HG03066 (cell line): ENCODE data around the gene ZKSCAN3.
"Not testable (repeated sequence)": the region's sequence is repeated elsewhere in the genome, so short reads cannot be mapped to it uniquely, and the experiment has no call there.

Experiments
- ATAC-seq: cut with Tn5 transposase; IDR thresholded peaks from one replicate; pipeline ENCODE4 v1.9.1; 2021; ENCODE audit warnings: low read depth; ENCODE audit not compliant: unreplicated experiment

ZKSCAN3 gene

GRCh38 chr6:28371280-28371679 is 21.5 kb downstream of the ZKSCAN3 start:
- ATAC-seq, result no peak

- peak; percentile 70 for ATAC-seq
Measured at GRCh38 chr6:28371706-28372451, 22.1 kb downstream of the ZKSCAN3 start.

- no peak for ATAC-seq
Measured at GRCh38 chr6:28373925-28374324, 24.2 kb downstream of the ZKSCAN3 start.

GRCh38 chr6:28377879-28378278 is 28.1 kb downstream of the ZKSCAN3 start:
- ATAC-seq, result no peak

GRCh38 chr6:28378644-28379043 is 28.9 kb downstream of the ZKSCAN3 start:
- ATAC-seq, result no peak

GRCh38 chr6:28380381-28380780 is 30.6 kb downstream of the ZKSCAN3 start:
- no peak for ATAC-seq

- peak; percentile 83 for ATAC-seq
Measured at GRCh38 chr6:28383235-28384142, 33.7 kb downstream of the ZKSCAN3 start.

- ATAC-seq, result no peak
Measured at GRCh38 chr6:28384143-28384533, 34.4 kb downstream of the ZKSCAN3 start.

GRCh38 chr6:28390688-28391087 is 40.9 kb downstream of the ZKSCAN3 start:
- no peak for ATAC-seq

GRCh38 chr6:28393912-28394662 is 44.3 kb downstream of the ZKSCAN3 start:
- no peak for ATAC-seq

- no peak for ATAC-seq
Measured at GRCh38 chr6:28395918-28396317, 46.2 kb downstream of the ZKSCAN3 start.

GRCh38 chr6:28399350-28400121 is 49.8 kb downstream of the ZKSCAN3 start, which contains the start of gene ZSCAN12:
ZSCAN12 (minus strand) TSS chr6:28399747; CDS start chr6:28398405, 1,342 bp downstream.
- peak; percentile 82 for ATAC-seq

GRCh38 chr6:28400122-28400451 is 50.3 kb downstream of the ZKSCAN3 start:
- ATAC-seq, result no peak

GRCh38 chr6:28401172-28401571 is 51.4 kb downstream of the ZKSCAN3 start:
- ATAC-seq, result no peak

- no peak for ATAC-seq
Measured at GRCh38 chr6:28402197-28402596, 52.5 kb downstream of the ZKSCAN3 start.

- ATAC-seq, result not testable (repeated sequence)
Measured at GRCh38 chr6:28403923-28404322, 54.2 kb downstream of the ZKSCAN3 start.

- no peak for ATAC-seq
Measured at GRCh38 chr6:28407401-28407800, 57.7 kb downstream of the ZKSCAN3 start.

GRCh38 chr6:28408076-28408802 is 58.5 kb downstream of the ZKSCAN3 start:
- no peak for ATAC-seq

- no peak for ATAC-seq
Measured at GRCh38 chr6:28410767-28411166, 61.0 kb downstream of the ZKSCAN3 start.

GRCh38 chr6:28413681-28414080 is 63.9 kb downstream of the ZKSCAN3 start:
- ATAC-seq, result no peak
